ENCODE measurements around the gene ZMPSTE24. TPM values are rescaled to one million over a fixed set of nuclear protein-coding genes. Genes with fewer than 3 reads are reported as not detected.

Gene ZMPSTE24
- total and polyA plus RNA-seq, 10 of the 15 experiments (the other 5 are each of a cell fraction or from before 2014, with no cell fraction given), result 21.5 to 84.4 (median 43.6) TPM

DNA sequence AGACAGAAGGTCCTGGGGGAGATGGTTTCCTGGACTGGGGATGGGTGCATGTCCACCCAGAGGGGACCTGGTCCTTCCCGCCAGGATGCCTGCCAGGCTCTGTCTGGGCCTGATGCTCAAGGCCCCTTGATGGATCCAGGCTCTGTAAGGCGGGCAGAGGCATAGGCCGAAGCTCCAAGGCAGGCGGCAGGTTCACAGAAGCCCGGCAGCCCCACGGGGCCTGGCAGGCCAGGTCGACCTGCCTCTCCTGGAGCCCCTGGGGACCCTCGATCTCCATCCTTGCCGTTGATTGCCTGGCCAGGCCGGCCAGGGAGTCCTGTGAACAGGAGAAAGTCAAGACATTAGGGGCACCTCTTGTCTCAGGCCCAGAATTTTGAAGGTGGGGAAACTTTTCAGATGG, 43.0 kb downstream of the ZMPSTE24 start:
- Histone ChIP-seq H3K36me3 (ENCODE audit: control insufficient read depth in 2 of 2, insufficient read depth in 2 of 2, low read length in 1 of 2) (peaks cover 0 to 2% of the 10 kb centered on the region in 2 experiments; a peak in 2 of 4 replicates), H3K27ac (ENCODE audit: control insufficient read depth, insufficient read depth) (no peak overlapping the region), H3K79me2 (ENCODE audit: control insufficient read depth, insufficient read depth, low read length) (no peaks in the 10 kb centered on the region), H3K4me3 (no peak overlapping the region), H3K4me2 (ENCODE audit: control insufficient read depth, insufficient read depth) (no peak overlapping the region), H3K27me3 (replicated peaks in 1 of 2; ENCODE audit: control insufficient read depth in 2 of 2, insufficient read depth in 2 of 2, low read length in 1 of 2) (no peaks in the 10 kb centered on the region), H4K20me1 (ENCODE audit: control insufficient read depth, insufficient read depth) (no peaks in the 10 kb centered on the region), H3K9ac (ENCODE audit: control insufficient read depth, insufficient read depth, low read length) (no peak overlapping the region), H3K9me3 (replicated peaks; ENCODE audit: control insufficient read depth, insufficient read depth, low read length) (no peaks in the 10 kb centered on the region), H3K4me1 (ENCODE audit: control insufficient read depth, insufficient read depth, low read length) (no peaks in the 10 kb centered on the region), H2AFZ (ENCODE audit: control insufficient read depth, low read depth, low read length) (no peak overlapping the region)
- BruUV-seq (replicated peaks), result no TSS peak
- no peak for TF ChIP-seq PML (IDR thresholded peaks at IDR 0.05; ENCODE audit: low read length)
- TF ChIP-seq, protein P1, sequence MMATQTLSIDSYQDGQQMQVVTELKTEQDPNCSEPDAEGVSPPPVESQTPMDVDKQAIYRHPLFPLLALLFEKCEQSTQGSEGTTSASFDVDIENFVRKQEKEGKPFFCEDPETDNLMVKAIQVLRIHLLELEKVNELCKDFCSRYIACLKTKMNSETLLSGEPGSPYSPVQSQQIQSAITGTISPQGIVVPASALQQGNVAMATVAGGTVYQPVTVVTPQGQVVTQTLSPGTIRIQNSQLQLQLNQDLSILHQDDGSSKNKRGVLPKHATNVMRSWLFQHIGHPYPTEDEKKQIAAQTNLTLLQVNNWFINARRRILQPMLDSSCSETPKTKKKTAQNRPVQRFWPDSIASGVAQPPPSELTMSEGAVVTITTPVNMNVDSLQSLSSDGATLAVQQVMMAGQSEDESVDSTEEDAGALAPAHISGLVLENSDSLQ (IDR thresholded peaks at IDR 0.05), result no peak
- TF ChIP-seq, protein P2, sequence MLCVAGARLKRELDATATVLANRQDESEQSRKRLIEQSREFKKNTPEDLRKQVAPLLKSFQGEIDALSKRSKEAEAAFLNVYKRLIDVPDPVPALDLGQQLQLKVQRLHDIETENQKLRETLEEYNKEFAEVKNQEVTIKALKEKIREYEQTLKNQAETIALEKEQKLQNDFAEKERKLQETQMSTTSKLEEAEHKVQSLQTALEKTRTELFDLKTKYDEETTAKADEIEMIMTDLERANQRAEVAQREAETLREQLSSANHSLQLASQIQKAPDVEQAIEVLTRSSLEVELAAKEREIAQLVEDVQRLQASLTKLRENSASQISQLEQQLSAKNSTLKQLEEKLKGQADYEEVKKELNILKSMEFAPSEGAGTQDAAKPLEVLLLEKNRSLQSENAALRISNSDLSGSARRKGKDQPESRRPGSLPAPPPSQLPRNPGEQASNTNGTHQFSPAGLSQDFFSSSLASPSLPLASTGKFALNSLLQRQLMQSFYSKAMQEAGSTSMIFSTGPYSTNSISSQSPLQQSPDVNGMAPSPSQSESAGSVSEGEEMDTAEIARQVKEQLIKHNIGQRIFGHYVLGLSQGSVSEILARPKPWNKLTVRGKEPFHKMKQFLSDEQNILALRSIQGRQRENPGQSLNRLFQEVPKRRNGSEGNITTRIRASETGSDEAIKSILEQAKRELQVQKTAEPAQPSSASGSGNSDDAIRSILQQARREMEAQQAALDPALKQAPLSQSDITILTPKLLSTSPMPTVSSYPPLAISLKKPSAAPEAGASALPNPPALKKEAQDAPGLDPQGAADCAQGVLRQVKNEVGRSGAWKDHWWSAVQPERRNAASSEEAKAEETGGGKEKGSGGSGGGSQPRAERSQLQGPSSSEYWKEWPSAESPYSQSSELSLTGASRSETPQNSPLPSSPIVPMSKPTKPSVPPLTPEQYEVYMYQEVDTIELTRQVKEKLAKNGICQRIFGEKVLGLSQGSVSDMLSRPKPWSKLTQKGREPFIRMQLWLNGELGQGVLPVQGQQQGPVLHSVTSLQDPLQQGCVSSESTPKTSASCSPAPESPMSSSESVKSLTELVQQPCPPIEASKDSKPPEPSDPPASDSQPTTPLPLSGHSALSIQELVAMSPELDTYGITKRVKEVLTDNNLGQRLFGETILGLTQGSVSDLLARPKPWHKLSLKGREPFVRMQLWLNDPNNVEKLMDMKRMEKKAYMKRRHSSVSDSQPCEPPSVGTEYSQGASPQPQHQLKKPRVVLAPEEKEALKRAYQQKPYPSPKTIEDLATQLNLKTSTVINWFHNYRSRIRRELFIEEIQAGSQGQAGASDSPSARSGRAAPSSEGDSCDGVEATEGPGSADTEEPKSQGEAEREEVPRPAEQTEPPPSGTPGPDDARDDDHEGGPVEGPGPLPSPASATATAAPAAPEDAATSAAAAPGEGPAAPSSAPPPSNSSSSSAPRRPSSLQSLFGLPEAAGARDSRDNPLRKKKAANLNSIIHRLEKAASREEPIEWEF (IDR thresholded peaks at IDR 0.05; ENCODE audit: insufficient replicate concordance, low read depth, low read length), result no peak
- TF ChIP-seq, protein P3, sequence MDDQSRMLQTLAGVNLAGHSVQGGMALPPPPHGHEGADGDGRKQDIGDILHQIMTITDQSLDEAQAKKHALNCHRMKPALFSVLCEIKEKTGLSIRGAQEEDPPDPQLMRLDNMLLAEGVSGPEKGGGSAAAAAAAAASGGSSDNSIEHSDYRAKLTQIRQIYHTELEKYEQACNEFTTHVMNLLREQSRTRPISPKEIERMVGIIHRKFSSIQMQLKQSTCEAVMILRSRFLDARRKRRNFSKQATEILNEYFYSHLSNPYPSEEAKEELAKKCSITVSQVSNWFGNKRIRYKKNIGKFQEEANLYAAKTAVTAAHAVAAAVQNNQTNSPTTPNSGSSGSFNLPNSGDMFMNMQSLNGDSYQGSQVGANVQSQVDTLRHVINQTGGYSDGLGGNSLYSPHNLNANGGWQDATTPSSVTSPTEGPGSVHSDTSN (IDR thresholded peaks at IDR 0.05; ENCODE audit: insufficient replicate concordance, low read depth, low read length), result no peak
- ChIA-PET CTCF (no interaction called here), RAD21 (ENCODE audit: unreplicated experiment) (no interaction called here), SMC1A (ENCODE audit: uncharacterized antibody, unreplicated experiment) (no interaction called here), POLR2A (interaction anchor here (1.2 kb wide), 1 partner anchor 103 kb away, joined by 4 read pairs; no protein-coding TSS in a partner anchor)
- in situ Hi-C loops (cut with MboI), result no loop called here
- intact Hi-C loops (cut with micrococcal nuclease; ENCODE audit: unreplicated experiment), result no loop called here
- WGBS (ENCODE audit: insufficient coverage, insufficient replicate concordance, low lambda C conversion rate, missing lambda C conversion rate), result 86% methylated on average over 9 of the region's 10 CpGs
- no peak for ATAC-seq
- no peak for FAIRE-seq
- no peak for DNase-seq (ENCODE audit: low read depth, low spot score)
